Measurements from ENCODE around the gene NME8.

Gene NME8

GRCh38 chr7:37901236-37901827 is 52.9 kb downstream of the NME8 start:
- no peak overlapping the region for H3K27ac ChIP-seq (ENCODE audit: low read depth, low read length)
- no peak overlapping the region for H3K4me3 ChIP-seq (ENCODE audit: low read depth, low read length)
- H3K36me3 ChIP-seq (ENCODE audit: control insufficient read depth, insufficient read depth, low read length): no peaks in the 10 kb centered on the region
- no peaks in the 10 kb centered on the region for H3K9me3 ChIP-seq (ENCODE audit: control insufficient read depth, insufficient read depth, low read length)
- peaks cover 2% of the 10 kb centered on the region; the same call in 1 of the 2 replicates for H3K4me1 ChIP-seq (ENCODE audit: control insufficient read depth, insufficient read depth, low read length)
- no peaks in the 10 kb centered on the region for H3K27me3 ChIP-seq (ENCODE audit: control insufficient read depth, insufficient read depth, low read length)
- no peak overlapping the region for H3K9ac ChIP-seq (ENCODE audit: low read depth, low read length)

GRCh38 chr7:37901890-37902524 is 53.6 kb downstream of the NME8 start:
- no peaks in the 10 kb centered on the region for H3K27me3 ChIP-seq (ENCODE audit: control insufficient read depth, insufficient read depth, low read length)
- H3K27ac ChIP-seq (ENCODE audit: low read depth, low read length): no peak overlapping the region
- H3K9ac ChIP-seq (ENCODE audit: low read depth, low read length): no peak overlapping the region
- H3K4me3 ChIP-seq (ENCODE audit: low read depth, low read length): no peak overlapping the region
- no peaks in the 10 kb centered on the region for H3K9me3 ChIP-seq (ENCODE audit: control insufficient read depth, insufficient read depth, low read length)
- H3K36me3 ChIP-seq (ENCODE audit: control insufficient read depth, insufficient read depth, low read length): no peaks in the 10 kb centered on the region
- peaks cover 2% of the 10 kb centered on the region; the same call in 1 of the 2 replicates for H3K4me1 ChIP-seq (ENCODE audit: control insufficient read depth, insufficient read depth, low read length)

GRCh38 chr7:37908221-37908788 is 59.9 kb downstream of the NME8 start:
- H3K4me1 ChIP-seq (ENCODE audit: control insufficient read depth, insufficient read depth, low read length): no peaks in the 10 kb centered on the region
- no peak overlapping the region for H3K9ac ChIP-seq (ENCODE audit: low read depth, low read length)
- no peak overlapping the region for H3K27ac ChIP-seq (ENCODE audit: low read depth, low read length)
- H3K4me3 ChIP-seq (ENCODE audit: low read depth, low read length): no peak overlapping the region
- no peaks in the 10 kb centered on the region for H3K36me3 ChIP-seq (ENCODE audit: control insufficient read depth, insufficient read depth, low read length)
- no peaks in the 10 kb centered on the region for H3K27me3 ChIP-seq (ENCODE audit: control insufficient read depth, insufficient read depth, low read length)
- no peaks in the 10 kb centered on the region for H3K9me3 ChIP-seq (ENCODE audit: control insufficient read depth, insufficient read depth, low read length)

GRCh38 chr7:37912756-37913155 is 64.4 kb downstream of the NME8 start:
- Histone ChIP-seq H3K27ac (ENCODE audit: low read depth, low read length) (no peak overlapping the region), H3K4me3 (ENCODE audit: low read depth, low read length) (no peak overlapping the region), H3K27me3 (ENCODE audit: control insufficient read depth, insufficient read depth, low read length) (peaks cover 34% of the 10 kb centered on the region), H3K36me3 (ENCODE audit: control insufficient read depth, insufficient read depth, low read length) (no peaks in the 10 kb centered on the region), H3K9me3 (ENCODE audit: control insufficient read depth, insufficient read depth, low read length) (no peaks in the 10 kb centered on the region), H3K9ac (ENCODE audit: low read depth, low read length) (no peak overlapping the region), H3K4me1 (ENCODE audit: control insufficient read depth, insufficient read depth, low read length) (no peaks in the 10 kb centered on the region; the same call in 1 of the 2 replicates)

- H3K27me3 ChIP-seq (ENCODE audit: control insufficient read depth, insufficient read depth, low read length): peaks cover 59% of the 10 kb centered on the region
- H3K4me1 ChIP-seq (ENCODE audit: control insufficient read depth, insufficient read depth, low read length): peaks cover 4% of the 10 kb centered on the region; the same call in 1 of the 2 replicates
- H3K9me3 ChIP-seq (ENCODE audit: control insufficient read depth, insufficient read depth, low read length): no peaks in the 10 kb centered on the region
- H3K4me3 ChIP-seq (ENCODE audit: low read depth, low read length): no peak overlapping the region
- no peak overlapping the region for H3K27ac ChIP-seq (ENCODE audit: low read depth, low read length)
- H3K36me3 ChIP-seq (ENCODE audit: control insufficient read depth, insufficient read depth, low read length): no peaks in the 10 kb centered on the region
- no peak overlapping the region for H3K9ac ChIP-seq (ENCODE audit: low read depth, low read length)
Observed at GRCh38 chr7:37915438-37915837, 67.0 kb downstream of the NME8 start.

GRCh38 chr7:37916017-37916672 is 67.7 kb downstream of the NME8 start:
- Histone ChIP-seq H3K27ac (ENCODE audit: low read depth, low read length) (no peak overlapping the region), H3K36me3 (ENCODE audit: control insufficient read depth, insufficient read depth, low read length) (no peaks in the 10 kb centered on the region), H3K4me1 (ENCODE audit: control insufficient read depth, insufficient read depth, low read length) (peaks cover 4% of the 10 kb centered on the region; the same call in 1 of the 2 replicates), H3K9me3 (ENCODE audit: control insufficient read depth, insufficient read depth, low read length) (no peaks in the 10 kb centered on the region), H3K27me3 (ENCODE audit: control insufficient read depth, insufficient read depth, low read length) (peaks cover 61% of the 10 kb centered on the region), H3K9ac (ENCODE audit: low read depth, low read length) (0 out of 2 replicates have a peak overlapping the region, but pooled peaks have one; percentile 35), H3K4me3 (ENCODE audit: low read depth, low read length) (peak overlapping the region; percentile 73)

- Histone ChIP-seq H3K36me3 (ENCODE audit: control insufficient read depth, insufficient read depth, low read length) (no peaks in the 10 kb centered on the region), H3K9me3 (ENCODE audit: control insufficient read depth, insufficient read depth, low read length) (no peaks in the 10 kb centered on the region), H3K4me1 (ENCODE audit: control insufficient read depth, insufficient read depth, low read length) (peaks cover 9% of the 10 kb centered on the region; the same call in 1 of the 2 replicates), H3K9ac (ENCODE audit: low read depth, low read length) (0 out of 2 replicates have a peak within 1 kb of the TSS, but pooled peaks have one; percentile 35), H3K4me3 (ENCODE audit: low read depth, low read length) (peak within 1 kb of the TSS; percentile 73), H3K27me3 (ENCODE audit: control insufficient read depth, insufficient read depth, low read length) (peaks cover 65% of the 10 kb centered on the region), H3K27ac (ENCODE audit: low read depth, low read length) (no peak within 1 kb of the TSS)
Observed at GRCh38 chr7:37916673-37917660, 68.6 kb downstream of the NME8 start, which contains the start of gene SFRP4. Gene SFRP4, minus strand, starts transcription at chr7:37916817. Its CDS starts 280 bp downstream, at chr7:37916537.

- no peaks in the 10 kb centered on the region for H3K9me3 ChIP-seq (ENCODE audit: control insufficient read depth, insufficient read depth, low read length)
- no peak overlapping the region for H3K9ac ChIP-seq (ENCODE audit: low read depth, low read length)
- no peaks in the 10 kb centered on the region for H3K36me3 ChIP-seq (ENCODE audit: control insufficient read depth, insufficient read depth, low read length)
- peaks cover 67% of the 10 kb centered on the region for H3K27me3 ChIP-seq (ENCODE audit: control insufficient read depth, insufficient read depth, low read length)
- H3K4me3 ChIP-seq (ENCODE audit: low read depth, low read length): no peak overlapping the region
- peaks cover 9% of the 10 kb centered on the region; the same call in 1 of the 2 replicates for H3K4me1 ChIP-seq (ENCODE audit: control insufficient read depth, insufficient read depth, low read length)
- H3K27ac ChIP-seq (ENCODE audit: low read depth, low read length): no peak overlapping the region
Observed at GRCh38 chr7:37918526-37918925, 70.1 kb downstream of the NME8 start.

- Histone ChIP-seq H3K9me3 (ENCODE audit: control insufficient read depth, insufficient read depth, low read length) (no peaks in the 10 kb centered on the region), H3K36me3 (ENCODE audit: control insufficient read depth, insufficient read depth, low read length) (no peaks in the 10 kb centered on the region), H3K4me1 (ENCODE audit: control insufficient read depth, insufficient read depth, low read length) (peaks cover 9% of the 10 kb centered on the region; the same call in 1 of the 2 replicates), H3K27me3 (ENCODE audit: control insufficient read depth, insufficient read depth, low read length) (peaks cover 57% of the 10 kb centered on the region), H3K9ac (ENCODE audit: low read depth, low read length) (peak within 1 kb of the TSS; percentile 65), H3K27ac (ENCODE audit: low read depth, low read length) (no peak within 1 kb of the TSS), H3K4me3 (ENCODE audit: low read depth, low read length) (peak within 1 kb of the TSS; percentile 76)
Observed at GRCh38 chr7:37920305-37920848, 72.0 kb downstream of the NME8 start, which contains the start of gene EPDR1. Gene EPDR1, plus strand, starts transcription at chr7:37920640. Its CDS starts 300 bp downstream, at chr7:37920940.

Measured in HUES48 (cell line).